Muscle layer of colon (tissue), 2 donors: ENCODE data around the gene TBC1D16.

ENCODE experiments used
- H3K27ac ChIP-seq: one replicate; pipeline ENCODE4 v1.7.0; 2013; ENCODE audit warnings: low read depth, mild to moderate bottlenecking, low read length, moderate library complexity
- H3K27me3 ChIP-seq, 2 donors: one replicate each; pipeline ENCODE4 v1.7.0; 2013; ENCODE audit warnings: low read length in 2 of 2, mild to moderate bottlenecking in 2 of 2; ENCODE audit not compliant: insufficient read depth in 2 of 2, control insufficient read depth in 1 of 2
- H3K36me3 ChIP-seq: one replicate; pipeline ENCODE4 v1.7.0; 2013; ENCODE audit warnings: mild to moderate bottlenecking, low read length; ENCODE audit not compliant: insufficient read depth
- H3K4me1 ChIP-seq: one replicate; pipeline ENCODE4 v1.7.0; 2013; ENCODE audit warnings: mild to moderate bottlenecking, low read length; ENCODE audit not compliant: insufficient read depth
- H3K4me3 ChIP-seq, 2 donors: one replicate each; pipeline ENCODE4 v1.7.0; 2013; ENCODE audit warnings: low read length in 2 of 2, low read depth in 1 of 2, mild to moderate bottlenecking in 1 of 2, moderate library complexity in 1 of 2
- H3K9ac ChIP-seq: one replicate; pipeline ENCODE4 v1.7.0; 2013; ENCODE audit warnings: low read length
- H3K9me3 ChIP-seq: one replicate; pipeline ENCODE4 v1.7.0; 2013; ENCODE audit warnings: mild to moderate bottlenecking, low read length
- donor health status: abdominal sarcoma.
- donor health status: Adenocarcinoma of cecum.

The TBC1D16 gene

DNA sequence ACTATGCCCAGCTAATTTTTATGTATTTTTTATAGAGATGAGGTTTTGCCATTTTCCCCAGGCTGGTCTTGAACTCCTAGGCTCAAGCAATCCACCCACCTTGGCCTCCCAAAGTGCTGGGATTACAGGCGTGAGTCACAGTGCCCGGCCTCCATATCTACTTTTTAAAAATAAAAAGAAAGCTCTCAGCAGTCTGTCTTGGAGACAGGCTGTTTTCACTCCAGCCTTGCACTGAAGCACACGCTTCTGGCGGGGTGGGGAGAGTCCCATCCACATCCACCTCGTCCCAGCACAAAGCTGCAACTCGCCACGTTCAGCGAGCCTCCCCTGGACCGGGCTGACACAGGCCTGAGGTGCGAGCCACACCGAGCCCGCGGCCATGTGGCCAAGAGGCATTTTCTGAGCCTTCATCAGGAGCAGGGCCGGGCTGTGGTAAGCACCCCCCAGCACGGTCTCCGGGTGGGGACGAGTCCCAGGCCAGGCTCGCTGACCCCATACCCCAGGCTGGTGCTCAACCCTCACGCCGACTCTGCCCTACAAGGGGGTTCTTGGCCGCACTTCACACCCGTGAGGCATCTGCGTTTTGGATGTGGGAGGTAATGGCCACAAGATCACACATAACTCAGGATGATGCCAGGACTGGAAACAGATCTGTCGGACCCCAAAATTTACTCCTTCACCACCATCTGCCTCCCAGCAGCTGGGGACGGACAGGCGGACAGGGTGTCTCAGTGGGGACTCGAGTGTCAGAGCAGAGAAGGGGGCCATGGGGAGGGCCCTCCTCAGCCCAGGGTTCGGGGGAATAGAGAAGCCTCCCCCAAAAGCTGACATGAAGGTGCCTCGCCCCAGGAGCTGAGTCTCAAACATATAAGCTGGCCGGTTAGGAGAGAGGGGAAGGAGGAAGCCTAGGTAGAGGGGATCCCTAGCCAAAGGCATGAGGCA lies 28.6 kb downstream of the TBC1D16 start:
- Histone ChIP-seq H3K4me1 (peaks cover 7% of the 10 kb centered on the region), H3K27me3 (no peaks in the 10 kb centered on the region), H3K9ac (no peak overlapping the region), H3K27ac (no peak overlapping the region), H3K4me3 (no peak overlapping the region), H3K36me3 (peaks cover 4% of the 10 kb centered on the region), H3K9me3 (no peaks in the 10 kb centered on the region)

DNA sequence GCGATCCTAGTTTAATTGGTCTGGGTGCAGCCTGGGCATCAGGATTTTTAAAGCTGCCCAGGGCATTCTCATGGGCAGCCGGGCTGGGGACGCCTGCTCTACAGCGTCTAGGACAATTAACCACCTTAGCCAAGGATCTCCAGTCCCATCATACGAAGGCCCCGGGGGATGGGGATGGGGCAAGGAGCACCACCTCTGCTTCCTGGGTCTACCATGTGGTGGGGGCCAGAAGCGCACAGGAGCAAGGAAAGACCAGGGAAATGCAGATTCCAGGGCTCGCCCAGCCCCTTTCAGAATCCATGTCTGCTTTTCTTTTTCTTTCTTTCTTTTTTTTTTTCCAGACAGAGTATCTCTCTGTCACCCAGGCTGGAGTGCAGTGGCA lies 29.3 kb downstream of the TBC1D16 start:
- Histone ChIP-seq H3K9ac (no peak overlapping the region), H3K27me3 (no peaks in the 10 kb centered on the region), H3K9me3 (no peaks in the 10 kb centered on the region), H3K27ac (no peak overlapping the region), H3K36me3 (no peaks in the 10 kb centered on the region), H3K4me3 (peak overlapping the region in 1 of 2 donors; percentile 36), H3K4me1 (peaks cover 7% of the 10 kb centered on the region)

DNA sequence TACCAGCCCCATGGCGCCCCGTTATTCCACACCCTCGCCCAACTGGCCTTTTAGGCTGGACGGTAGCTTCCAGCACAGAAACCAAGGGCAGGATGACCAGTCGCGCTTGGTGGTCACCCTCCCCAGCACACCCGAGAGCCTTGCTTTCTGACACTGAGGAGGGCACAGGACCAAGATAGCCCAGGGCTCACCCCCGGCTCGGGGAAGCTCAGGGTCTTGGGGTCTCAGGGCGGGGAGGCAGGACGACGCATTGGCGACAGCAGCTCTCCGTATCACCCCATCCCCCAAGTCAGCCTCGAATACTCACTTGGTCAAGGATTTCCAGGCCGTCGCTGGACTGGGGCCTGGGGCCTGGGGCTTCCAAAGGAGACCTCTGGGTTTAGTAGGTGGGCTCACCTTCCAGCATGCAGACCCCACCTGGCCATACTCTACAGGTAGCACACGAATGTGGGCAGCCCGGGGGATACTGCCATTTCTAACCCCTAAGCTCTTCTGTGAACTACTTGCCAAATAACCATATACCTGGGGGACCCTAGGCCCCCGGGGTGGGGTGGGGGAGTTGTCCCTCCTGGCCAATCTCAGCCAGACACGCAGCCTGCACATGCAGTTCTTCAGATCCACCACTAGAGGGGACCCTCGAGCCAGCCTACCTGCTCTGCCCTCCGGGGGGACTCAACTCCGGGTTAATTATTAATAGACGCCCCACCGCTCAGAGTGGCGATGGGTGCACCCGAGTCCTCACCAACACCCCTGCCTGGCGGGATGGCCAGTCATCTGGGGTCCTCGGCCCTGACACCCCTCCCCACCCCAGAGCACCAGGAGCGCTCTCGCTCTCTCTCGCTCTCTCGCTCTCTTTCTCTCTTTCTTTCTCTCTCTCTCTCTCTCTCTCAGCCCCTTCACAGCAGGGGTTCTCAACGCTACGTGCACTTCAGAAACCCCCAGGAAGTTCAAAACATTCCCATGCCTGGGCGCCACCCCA lies 30.0 kb downstream of the TBC1D16 start:
- peaks cover 7% of the 10 kb centered on the region for H3K4me1 ChIP-seq
- no peaks in the 10 kb centered on the region for H3K36me3 ChIP-seq
- no peak overlapping the region for H3K27ac ChIP-seq
- H3K27me3 ChIP-seq: no peaks in the 10 kb centered on the region
- H3K9ac ChIP-seq: no peak overlapping the region
- H3K4me3 ChIP-seq: peak overlapping the region in 1 of 2 donors; percentile 36
- H3K9me3 ChIP-seq: no peaks in the 10 kb centered on the region

DNA sequence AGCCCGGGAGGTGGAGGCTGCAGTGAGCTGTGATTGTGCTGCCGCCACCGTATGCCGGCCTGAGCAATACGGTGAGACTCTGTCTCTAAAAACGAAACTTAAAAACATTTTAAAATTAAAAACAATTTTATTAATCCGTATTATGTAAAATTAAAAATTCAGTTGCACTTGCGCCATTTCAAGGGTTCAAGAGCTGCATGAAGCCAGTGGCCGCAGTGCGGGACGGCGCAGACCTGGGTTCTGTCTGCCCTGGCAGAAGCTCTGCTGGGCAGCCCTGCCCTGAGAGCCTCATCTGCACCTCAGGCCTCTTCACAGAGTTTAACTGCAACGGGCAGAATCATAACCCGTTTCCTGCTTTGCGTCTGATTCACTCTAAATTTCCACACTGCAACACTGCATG lies 31.7 kb downstream of the TBC1D16 start:
- Histone ChIP-seq H3K27ac (no peak overlapping the region), H3K4me1 (peaks cover 7% of the 10 kb centered on the region), H3K4me3 (no peak overlapping the region), H3K27me3 (no peaks in the 10 kb centered on the region), H3K36me3 (no peaks in the 10 kb centered on the region), H3K9me3 (no peaks in the 10 kb centered on the region), H3K9ac (no peak overlapping the region)

DNA sequence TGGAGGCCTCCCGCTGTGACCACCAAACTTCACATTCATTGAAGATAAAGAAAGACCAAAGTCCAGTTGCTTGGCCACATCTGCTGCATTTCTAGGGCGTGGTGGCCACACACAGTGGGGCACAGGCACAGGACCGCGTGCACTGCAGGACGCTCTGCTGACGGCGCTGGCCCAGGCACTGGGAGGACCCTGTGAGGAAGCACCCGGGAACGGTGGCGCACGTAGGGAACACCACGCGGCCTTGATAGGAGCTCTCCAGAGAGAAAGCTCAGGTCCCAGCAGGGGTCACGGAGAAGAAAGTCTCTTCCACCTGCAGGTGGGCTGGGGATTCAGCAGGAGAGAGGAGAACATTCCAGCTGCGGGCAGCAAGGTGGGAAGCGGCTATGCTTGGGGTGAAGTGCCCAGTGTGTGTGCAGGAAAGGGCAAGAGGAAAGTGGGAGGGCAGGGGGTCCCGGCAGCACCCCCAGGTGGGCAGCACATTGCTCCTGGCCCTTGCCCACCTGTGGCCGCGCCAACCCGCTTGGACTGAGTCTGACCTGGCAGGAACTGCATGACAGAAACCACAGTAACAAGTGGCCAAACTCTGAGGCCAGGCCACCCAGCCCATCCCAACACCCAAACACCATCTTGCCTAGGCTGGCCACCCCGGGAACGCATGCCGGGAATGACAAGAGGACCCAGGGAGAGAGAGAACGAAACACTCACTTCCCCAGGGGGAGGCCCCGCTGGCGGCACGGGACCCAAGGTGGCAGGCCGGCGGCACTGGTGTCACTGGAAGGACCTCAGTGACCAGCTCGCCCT lies 32.8 kb downstream of the TBC1D16 start:
- H3K4me3 ChIP-seq: no peak overlapping the region
- no peaks in the 10 kb centered on the region for H3K27me3 ChIP-seq
- no peaks in the 10 kb centered on the region for H3K9me3 ChIP-seq
- H3K9ac ChIP-seq: no peak overlapping the region
- no peak overlapping the region for H3K27ac ChIP-seq
- H3K36me3 ChIP-seq: no peaks in the 10 kb centered on the region
- H3K4me1 ChIP-seq: peaks cover 7% of the 10 kb centered on the region

DNA sequence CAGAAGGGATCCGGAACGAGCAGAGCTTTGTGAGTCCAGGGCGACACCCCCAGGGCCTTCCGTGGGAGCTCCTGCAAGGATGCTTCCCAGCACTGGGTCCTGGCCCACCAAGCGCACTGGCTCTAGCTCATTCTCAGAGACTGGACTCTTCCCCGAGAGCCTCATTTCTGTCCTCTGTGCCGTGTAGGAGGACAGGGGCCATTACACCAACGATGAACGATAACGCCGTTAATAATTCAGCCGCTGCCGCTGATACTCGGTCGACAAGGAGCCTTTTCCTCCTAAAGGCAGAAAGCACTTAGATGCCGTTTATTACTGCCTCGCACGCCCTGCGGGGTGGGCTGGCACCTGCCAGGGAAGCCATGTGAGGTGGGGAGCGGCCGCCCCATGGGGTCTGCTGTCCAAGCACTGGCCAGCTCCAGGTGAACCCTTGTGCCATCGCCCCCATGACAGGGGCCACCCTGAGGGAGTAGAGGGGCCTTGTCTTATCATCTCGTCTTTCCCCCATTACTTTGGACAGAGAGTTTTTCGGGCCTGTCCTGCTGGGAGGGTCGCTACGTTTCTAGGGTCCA lies 33.5 kb downstream of the TBC1D16 start:
- Histone ChIP-seq H3K9ac (no peak overlapping the region), H3K4me3 (no peak overlapping the region), H3K27ac (no peak overlapping the region), H3K9me3 (no peaks in the 10 kb centered on the region), H3K36me3 (no peaks in the 10 kb centered on the region), H3K4me1 (peaks cover 7% of the 10 kb centered on the region), H3K27me3 (no peaks in the 10 kb centered on the region)

DNA sequence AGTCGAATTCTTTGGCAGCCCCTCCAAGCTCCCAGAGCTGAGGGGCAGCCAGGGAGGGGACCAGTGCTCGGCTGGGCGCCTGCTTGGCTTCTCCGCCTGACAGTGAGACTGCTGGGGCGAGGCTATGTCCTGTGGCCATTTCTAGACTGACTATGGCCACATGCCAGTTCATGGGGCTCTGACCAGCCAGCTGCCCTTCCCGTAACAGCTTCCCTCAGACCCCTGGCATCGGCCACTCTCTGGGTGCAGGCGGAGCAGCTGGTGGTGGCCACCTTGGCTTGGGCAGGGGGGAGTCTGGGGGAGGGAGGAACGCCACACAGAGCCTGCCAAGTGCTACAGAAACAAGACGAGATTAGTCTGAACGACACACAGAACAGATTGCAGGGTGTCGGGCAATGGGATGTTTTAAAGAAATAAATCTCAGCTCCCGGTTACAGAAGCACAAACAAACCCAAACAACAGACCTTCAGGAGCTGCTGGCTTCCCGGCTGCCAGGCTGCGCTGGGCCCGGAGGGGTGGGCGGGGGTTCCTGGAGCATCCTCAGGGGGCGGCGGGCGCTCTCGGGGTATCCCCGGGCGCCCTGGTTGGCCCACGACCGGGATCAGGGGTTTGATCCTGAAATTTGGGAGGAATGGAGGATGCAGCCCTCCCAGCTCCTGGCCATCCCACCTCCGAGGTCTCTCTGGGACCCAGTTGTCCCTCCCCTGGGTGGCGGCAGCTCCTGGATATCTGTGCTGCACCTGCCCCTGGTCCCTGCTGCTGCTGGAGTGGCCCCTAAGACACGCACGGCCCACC lies 34.5 kb downstream of the TBC1D16 start:
- H3K36me3 ChIP-seq: no peaks in the 10 kb centered on the region
- H3K27me3 ChIP-seq: no peaks in the 10 kb centered on the region
- no peaks in the 10 kb centered on the region for H3K9me3 ChIP-seq
- H3K4me1 ChIP-seq: peaks cover 6% of the 10 kb centered on the region
- no peak overlapping the region for H3K4me3 ChIP-seq
- H3K27ac ChIP-seq: no peak overlapping the region
- no peak overlapping the region for H3K9ac ChIP-seq

DNA sequence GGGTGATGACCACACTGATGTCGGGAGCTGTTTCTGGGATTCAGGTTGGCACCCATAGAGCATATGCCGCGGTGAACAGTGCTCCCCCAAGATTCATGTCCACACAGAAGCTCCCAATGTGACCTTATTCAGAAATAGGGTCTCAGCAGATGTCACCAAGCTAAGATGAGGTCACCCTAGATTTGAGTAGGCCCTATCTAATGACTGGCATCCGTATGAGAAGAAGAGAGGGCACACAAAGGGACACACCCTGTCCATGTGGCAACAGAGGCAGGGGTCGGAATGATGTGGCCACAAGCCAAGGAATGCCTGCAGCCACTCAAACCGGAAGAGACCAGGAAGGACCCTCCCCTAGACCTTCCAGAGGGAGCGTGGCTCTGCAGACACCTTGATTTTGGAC lies 35.5 kb downstream of the TBC1D16 start:
- H3K4me1 ChIP-seq: no peaks in the 10 kb centered on the region
- H3K27ac ChIP-seq: no peak overlapping the region
- no peaks in the 10 kb centered on the region for H3K36me3 ChIP-seq
- no peak overlapping the region for H3K4me3 ChIP-seq
- no peaks in the 10 kb centered on the region for H3K9me3 ChIP-seq
- no peaks in the 10 kb centered on the region for H3K27me3 ChIP-seq
- H3K9ac ChIP-seq: no peak overlapping the region

DNA sequence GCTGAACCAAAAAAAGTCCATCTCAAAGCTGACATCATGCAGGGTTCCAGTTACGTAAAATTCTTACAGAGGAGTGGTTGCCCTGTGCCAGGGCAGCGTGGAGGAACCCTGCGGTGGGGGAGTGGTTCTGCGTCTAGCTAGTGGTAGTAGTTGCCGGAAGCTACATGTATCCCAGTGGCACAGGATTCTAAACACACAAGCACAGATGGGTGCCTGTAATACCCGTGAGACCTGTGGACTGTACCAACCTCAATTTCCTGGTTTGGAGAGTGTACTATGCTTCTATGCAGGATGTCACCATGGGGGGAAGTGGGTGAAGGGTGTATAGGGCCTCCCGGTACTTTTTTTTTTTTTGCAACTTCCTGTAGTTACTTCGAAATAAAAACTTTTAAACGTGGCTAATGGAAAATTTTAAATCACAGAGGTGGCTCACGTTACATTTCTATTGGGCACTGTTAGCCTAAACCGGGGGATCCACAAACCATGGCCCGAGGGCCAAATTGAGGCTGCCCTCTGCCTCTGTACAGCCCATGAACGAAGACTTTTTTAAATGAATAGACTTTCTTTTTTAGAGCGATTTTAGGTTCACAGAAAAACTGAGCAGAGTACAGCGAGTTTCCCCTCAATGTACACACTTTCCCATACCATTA lies 38.5 kb downstream of the TBC1D16 start:
- Histone ChIP-seq H3K27ac (no peak overlapping the region), H3K4me1 (peaks cover 20% of the 10 kb centered on the region), H3K4me3 (no peak overlapping the region)

DNA sequence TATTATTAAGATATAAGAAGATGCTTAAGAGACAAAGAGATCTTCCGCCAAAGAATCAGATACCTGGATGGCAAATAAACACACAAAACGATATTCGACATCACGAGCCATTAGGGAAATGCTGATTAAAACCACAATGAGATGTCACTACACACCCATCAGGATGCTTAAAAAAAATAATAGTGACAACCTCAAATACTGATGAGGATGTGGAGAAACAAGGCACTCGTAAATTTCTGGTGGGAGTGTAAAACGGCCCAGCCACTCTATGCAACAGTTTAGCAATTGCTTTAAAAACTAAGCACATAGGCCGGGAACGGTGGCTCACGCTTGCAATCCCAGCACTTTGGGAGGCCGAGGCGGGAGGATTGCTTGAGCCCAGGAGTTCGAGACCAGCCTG lies 39.4 kb downstream of the TBC1D16 start:
- H3K9ac ChIP-seq: no peak overlapping the region
- no peaks in the 10 kb centered on the region for H3K27me3 ChIP-seq
- H3K4me1 ChIP-seq: peaks cover 24% of the 10 kb centered on the region
- no peak overlapping the region for H3K4me3 ChIP-seq
- no peak overlapping the region for H3K27ac ChIP-seq
- no peaks in the 10 kb centered on the region for H3K9me3 ChIP-seq
- no peaks in the 10 kb centered on the region for H3K36me3 ChIP-seq

More for the DNA sequence above, 38.5 kb downstream of the TBC1D16 start:
- Histone ChIP-seq H3K36me3 (no peaks in the 10 kb centered on the region), H3K9me3 (no peaks in the 10 kb centered on the region), H3K27me3 (no peaks in the 10 kb centered on the region), H3K9ac (no peak overlapping the region)
